Omental fat pad (tissue), 4 donors: ENCODE results near the gene DHX34. TPM values are rescaled to one million over a fixed set of nuclear protein-coding genes. Genes with fewer than 3 reads are reported as not detected.
"Not testable (repeated sequence)": the region's sequence is repeated elsewhere in the genome, so short reads cannot be mapped to it uniquely, and the experiment has no call there.

Experiments used
- ATAC-seq: fragments of 150-250 bp; one replicate; pipeline ENCODE4 v1.9.1; 2016; ENCODE audit warnings: mild to moderate bottlenecking, moderate library complexity; ENCODE audit not compliant: low FRiP score
- DNase-seq: peaks from one replicate; pipeline ENCODE4 v3.0.0-alpha.2; 2019; ENCODE audit warnings: low spot score
- CTCF ChIP-seq, 3 donors: fragments of 450-650 bp; IDR thresholded peaks; one replicate each; pipeline ENCODE4 v1.5.1; 2016 to 2017; ENCODE audit warnings: antibody characterized with exemption in 3 of 3, mild to moderate bottlenecking in 3 of 3, moderate library complexity in 2 of 3
- total RNA-seq, 4 donors: library from RNA; depleted of rRNA; stranded (reverse); fragments of >200 nt; gene quantifications; one replicate each; pipeline ENCODE4 v1.1.0, GENCODE V29; 2016

The DHX34 gene
- total RNA-seq, 4 donors from 2014 or later: 9.5 to 22.2 (median 14.7) TPM

- DNase-seq (no peak), ATAC-seq (no peak)
- TF ChIP-seq CTCF (IDR thresholded peaks at IDR 0.05): no peak
Observed at GRCh38 chr19:47405854-47406417, 56.8 kb downstream of the DHX34 start.

DNA sequence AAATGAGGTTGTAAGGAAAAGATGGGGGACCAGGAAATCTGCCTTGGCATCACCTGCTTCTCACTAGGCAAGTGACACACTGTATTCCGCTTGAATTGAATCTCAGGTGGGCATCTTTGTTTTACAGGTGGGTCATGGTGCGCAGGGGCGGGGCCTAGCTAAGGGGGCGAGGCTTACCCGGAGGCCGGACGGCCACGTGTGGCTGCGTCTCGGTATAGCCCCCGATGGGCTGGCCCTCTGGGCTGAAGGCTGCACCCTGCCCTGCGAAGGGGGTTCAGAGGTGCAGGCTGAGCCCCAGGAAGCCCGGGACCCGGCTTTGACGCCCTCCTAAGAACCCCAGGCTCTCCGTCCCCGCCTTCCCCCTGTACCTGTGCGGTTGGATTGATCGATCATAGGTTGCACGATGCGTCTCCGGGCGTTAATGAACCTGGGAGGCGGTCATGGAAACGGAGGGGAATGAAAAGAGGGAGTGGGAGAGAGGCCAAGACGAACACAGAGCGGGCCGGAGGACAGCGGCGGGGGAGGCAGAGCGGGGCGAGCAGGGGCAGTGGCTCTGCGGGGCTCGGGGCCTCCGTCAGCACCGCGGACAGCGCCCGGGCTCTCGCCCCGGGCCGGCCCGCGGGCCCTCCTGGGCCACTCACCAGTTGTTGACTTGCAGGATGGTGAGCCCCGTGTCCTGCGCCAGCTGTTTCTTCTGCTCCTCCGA lies 57.7 kb downstream of the DHX34 start:
- DNase-seq: no peak
- no peak for ATAC-seq
- no peak for TF ChIP-seq CTCF (IDR thresholded peaks at IDR 0.05)

GRCh38 chr19:47407417-47407774 lies 58.3 kb downstream of the DHX34 start:
- DNase-seq (no peak), ATAC-seq (no peak)
- TF ChIP-seq CTCF (IDR thresholded peaks at IDR 0.05): no peak

- ATAC-seq: no peak
- no peak for TF ChIP-seq CTCF (IDR thresholded peaks at IDR 0.05)
- no peak for DNase-seq
Observed at GRCh38 chr19:47408156-47408938, 59.2 kb downstream of the DHX34 start.

DNA sequence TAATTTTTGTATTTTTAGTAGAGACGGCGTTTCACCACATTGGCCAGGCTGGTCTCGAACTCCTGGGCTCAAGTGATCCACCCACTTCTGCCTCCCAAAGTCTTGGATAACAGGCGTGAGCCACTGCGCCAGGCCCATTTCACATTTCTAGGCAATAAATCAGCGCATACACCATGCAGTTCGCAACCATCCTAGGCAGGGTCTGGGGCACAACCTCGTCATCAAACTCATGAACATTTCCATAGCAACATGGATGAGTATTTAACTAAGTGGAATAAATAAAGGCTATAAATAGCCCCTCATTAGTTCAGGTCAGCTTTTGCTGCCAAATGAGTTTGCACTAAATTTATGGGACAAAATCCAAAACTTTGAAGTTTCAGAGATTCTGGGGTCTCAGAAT lies 62.0 kb downstream of the DHX34 start:
- ATAC-seq (no peak), DNase-seq (no peak)
- TF ChIP-seq CTCF (IDR thresholded peaks at IDR 0.05): no peak

- ATAC-seq, DNase-seq: not testable (repeated sequence)
Observed at GRCh38 chr19:47411696-47412095, 62.6 kb downstream of the DHX34 start.

GRCh38 chr19:47413941-47414340 lies 64.8 kb downstream of the DHX34 start:
- no peak for TF ChIP-seq CTCF (IDR thresholded peaks at IDR 0.05)
- ATAC-seq: no peak
- no peak for DNase-seq
